Smooth muscle cell of the coronary artery (primary cell): ENCODE measurements around the gene CAMK2N1. TPM values are rescaled to one million over a fixed set of nuclear protein-coding genes. Genes with fewer than 3 reads are reported as not detected.

Experiments used
- total RNA-seq: library from RNA; depleted of rRNA; stranded (reverse); fragments of >200 nt; gene quantifications from 2 replicates; pipeline ENCODE4 v1.2.3, GENCODE V29; 2014; ENCODE audit warnings: low replicate concordance

The CAMK2N1 gene
- 3.8 and 10.6 TPM in 2 replicates for total RNA-seq

GRCh38 chr1:20485527-20486456 lies at the start of gene CAMK2N1:
CAMK2N1 (minus strand) TSS chr1:20486210; CDS start chr1:20485379, 831 bp downstream.

GRCh38 chr1:20507564-20508410 lies 21.8 kb upstream of the CAMK2N1 start, which contains the start of gene MUL1:
MUL1 (minus strand) TSS chr1:20508151; CDS start chr1:20508024, 127 bp downstream.

Other genes with a start within 250 kb of the CAMK2N1 start
- gene VWA5B1, start 195.3 kb downstream of the CAMK2N1 start, total RNA-seq: not detected in 2 replicates
- 14.6 and 18.0 TPM in 2 replicates for gene MUL1, start 21.9 kb upstream of the CAMK2N1 start, total RNA-seq
- gene FAM43B, start 66.4 kb upstream of the CAMK2N1 start, total RNA-seq: 0.08 TPM in 1 of 2 replicates, not detected in the other
- gene CDA, start 102.9 kb upstream of the CAMK2N1 start, total RNA-seq: 0.38 TPM in 1 of 2 replicates, not detected in the other
- 68.1 and 88.9 TPM in 2 replicates for gene PINK1, start 147.2 kb upstream of the CAMK2N1 start, total RNA-seq
- 345 and 410 TPM in 2 replicates for gene DDOST, start 175.2 kb upstream of the CAMK2N1 start, total RNA-seq
- gene KIF17, start 231.8 kb upstream of the CAMK2N1 start, total RNA-seq: 0.23 and 0.82 TPM in 2 replicates
- gene SH2D5, start 246.5 kb upstream of the CAMK2N1 start, total RNA-seq: 1.5 and 2.4 TPM in 2 replicates